ENCODE data around the gene LGALS1.

LGALS1 gene

DNA sequence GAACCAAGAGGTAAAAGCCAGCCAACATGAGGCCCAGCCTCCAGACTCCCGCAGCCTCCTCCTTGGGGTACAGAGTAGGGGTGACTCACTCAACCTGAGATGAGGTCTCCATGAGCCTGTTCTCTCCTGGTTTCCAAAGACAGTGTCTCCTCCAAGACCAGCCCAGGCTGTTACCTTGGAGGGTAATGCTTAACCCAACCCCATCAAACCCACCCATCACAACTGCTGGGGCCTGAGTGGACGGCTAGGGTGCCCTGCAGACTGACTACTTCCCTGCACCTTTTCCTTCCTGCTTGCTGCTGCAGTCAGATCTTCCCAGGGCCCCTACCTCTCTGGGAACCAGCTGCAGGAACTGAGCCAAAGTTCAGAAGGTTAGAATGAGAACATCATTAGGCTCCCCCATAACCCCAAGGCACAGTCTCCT is 5.6 kb downstream of the LGALS1 start:
- H3K4me3 ChIP-seq (ENCODE audit: low read length): no peak overlapping the region
- DNase-seq (ENCODE audit: low read depth): no peak
- TF ChIP-seq, protein P1, sequence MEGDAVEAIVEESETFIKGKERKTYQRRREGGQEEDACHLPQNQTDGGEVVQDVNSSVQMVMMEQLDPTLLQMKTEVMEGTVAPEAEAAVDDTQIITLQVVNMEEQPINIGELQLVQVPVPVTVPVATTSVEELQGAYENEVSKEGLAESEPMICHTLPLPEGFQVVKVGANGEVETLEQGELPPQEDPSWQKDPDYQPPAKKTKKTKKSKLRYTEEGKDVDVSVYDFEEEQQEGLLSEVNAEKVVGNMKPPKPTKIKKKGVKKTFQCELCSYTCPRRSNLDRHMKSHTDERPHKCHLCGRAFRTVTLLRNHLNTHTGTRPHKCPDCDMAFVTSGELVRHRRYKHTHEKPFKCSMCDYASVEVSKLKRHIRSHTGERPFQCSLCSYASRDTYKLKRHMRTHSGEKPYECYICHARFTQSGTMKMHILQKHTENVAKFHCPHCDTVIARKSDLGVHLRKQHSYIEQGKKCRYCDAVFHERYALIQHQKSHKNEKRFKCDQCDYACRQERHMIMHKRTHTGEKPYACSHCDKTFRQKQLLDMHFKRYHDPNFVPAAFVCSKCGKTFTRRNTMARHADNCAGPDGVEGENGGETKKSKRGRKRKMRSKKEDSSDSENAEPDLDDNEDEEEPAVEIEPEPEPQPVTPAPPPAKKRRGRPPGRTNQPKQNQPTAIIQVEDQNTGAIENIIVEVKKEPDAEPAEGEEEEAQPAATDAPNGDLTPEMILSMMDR (conservative IDR thresholded peaks at IDR 0.05; ENCODE audit: low read depth, low read length): no peak

DNA sequence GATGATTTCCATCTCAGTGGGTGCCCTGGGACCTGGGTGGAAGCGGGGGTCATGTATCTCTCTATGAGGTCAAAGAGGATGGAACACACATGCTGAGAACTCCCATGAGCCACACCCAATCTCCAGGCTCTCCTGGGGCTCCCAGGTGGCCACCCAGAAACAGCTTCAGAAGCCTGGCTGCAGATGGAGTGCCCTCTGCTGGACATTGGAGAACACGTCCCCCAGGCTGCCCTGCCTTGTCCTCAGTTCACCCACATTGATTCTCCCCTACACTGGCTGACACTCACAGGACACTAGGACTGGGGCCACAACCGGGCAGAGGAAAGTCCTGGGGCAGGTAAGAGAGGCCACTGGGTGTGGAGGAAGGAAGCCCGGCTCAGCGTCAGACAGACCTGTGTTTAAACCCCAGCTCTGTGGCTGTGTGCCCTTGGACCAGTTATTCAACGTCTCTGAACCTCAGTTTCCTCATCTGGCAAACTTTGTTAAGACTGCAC is 6.2 kb downstream of the LGALS1 start:
- TF ChIP-seq, protein P1 (conservative IDR thresholded peaks at IDR 0.05; ENCODE audit: low read depth, low read length): peak; percentile 94
- no peak for DNase-seq (ENCODE audit: low read depth)
- H3K4me3 ChIP-seq (ENCODE audit: low read length): no peak overlapping the region

DNA sequence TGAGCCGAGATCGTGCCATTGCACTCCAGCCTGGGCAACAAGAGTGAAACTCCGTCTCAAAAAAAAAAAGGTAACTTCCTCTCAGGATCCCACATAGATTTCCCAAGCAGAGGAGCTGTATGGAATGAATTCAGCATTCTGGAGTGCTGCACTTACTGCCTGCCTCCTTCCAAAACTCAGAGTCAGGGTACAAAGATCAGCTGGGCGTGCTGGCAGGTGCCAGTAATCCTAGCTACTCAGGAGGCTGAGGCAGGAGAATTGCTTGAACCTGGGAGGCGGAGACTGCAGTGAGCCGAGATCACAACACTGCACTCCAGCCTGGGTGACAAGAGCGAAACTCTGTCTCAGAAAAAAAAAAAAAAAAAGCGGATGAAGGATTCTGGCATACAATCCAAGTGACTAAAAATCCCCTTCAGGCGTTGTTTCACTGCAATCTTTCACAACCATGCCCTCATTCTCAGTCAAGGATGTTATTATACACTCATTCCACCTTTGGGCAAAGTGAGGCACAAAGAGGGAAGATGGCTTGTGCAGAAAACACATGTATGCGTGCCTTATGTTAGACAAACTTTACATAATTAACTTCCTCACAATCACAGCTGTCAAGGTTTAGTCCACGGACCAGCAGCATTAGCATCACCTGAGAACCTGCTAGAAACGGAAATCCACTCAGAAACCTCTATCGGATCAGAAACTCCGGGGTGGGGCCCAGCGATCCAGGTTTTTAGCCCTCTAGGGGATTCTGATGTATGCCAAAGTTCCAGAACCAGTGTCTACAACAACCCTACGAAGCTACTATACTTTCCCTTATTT is 9.6 kb downstream of the LGALS1 start:
- no peak for DNase-seq (ENCODE audit: low read depth)
- TF ChIP-seq, protein P1 (conservative IDR thresholded peaks at IDR 0.05; ENCODE audit: low read depth, low read length): no peak
- no peak overlapping the region for H3K4me3 ChIP-seq (ENCODE audit: low read length)

DNA sequence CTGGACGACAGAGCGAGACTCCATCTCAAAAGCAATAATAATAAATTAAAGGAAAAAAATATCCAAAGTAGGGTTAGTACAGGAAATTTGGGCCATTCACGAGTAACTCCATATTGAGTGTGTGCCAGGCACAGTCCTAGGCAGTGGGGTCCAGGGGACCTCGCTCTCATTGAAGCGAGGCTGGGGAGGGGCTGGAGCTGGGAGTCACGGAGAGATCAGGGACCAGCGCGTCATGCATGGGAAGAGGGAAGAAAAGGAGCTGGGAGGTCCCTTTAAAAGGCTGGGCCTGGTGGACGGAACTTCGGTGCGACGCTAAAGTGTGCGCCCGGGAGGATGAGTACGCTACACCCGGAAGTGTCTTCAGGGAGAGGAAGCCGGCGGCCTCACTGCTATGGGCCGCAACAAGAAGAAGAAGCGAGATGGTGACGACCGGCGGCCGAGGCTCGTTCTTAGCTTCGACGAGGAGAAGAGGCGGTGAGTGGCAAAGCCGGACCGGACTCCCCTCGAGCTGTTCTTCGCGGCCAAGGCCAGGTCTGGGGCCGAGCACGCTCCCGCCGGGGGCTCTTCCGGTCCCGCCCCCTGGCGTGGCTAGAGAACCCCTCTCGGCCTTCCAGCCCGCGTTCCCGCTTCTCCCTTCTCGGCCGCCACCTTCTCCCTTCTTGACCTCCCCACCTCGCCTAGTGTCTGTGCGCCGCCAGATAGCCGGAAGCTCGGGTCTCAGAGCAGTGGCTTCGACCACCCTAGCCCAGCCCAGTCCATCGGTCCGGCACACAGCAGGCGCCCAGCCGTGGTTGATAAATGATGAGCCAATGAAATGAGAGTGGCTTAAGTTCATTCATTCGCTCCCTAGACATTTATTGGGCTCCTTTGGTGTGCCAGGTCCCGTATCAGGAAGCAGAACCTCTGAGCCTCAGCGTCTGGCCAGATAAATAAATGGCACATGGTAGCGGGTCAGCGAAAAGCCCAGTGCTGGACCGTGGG is 10.9 kb downstream of the LGALS1 start, which contains the start of gene NOL12:
TSS of gene NOL12 (plus strand) at position 342 of the 981 bp plus-strand sequence. CDS start at position 392, 50 bp downstream.
- peak within 1 kb of the TSS; percentile 73 for H3K4me3 ChIP-seq (ENCODE audit: low read length)
- TF ChIP-seq, protein P1 (conservative IDR thresholded peaks at IDR 0.05; ENCODE audit: low read depth, low read length): no peak
- peak; percentile 55 for DNase-seq (ENCODE audit: low read depth)

DNA sequence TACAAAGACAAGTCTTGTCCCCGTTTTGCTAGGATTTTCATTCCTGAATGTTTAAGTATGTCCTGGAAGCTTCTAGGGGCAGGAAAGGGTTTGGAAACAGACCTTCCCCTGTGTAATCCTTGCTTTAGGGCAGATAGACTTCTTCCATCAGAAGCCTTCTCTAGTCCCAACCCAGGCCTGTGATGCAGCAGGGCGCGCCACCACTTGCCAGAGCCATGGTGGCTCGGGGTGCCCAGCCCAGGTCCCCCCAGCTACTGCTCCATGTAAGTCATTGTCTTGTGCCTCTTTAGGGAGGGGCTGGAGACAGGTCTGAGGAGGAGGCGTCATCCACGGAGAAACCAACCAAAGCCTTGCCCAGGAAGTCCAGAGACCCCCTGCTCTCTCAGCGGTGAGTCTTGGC is 15.0 kb downstream of the LGALS1 start:
- no peak overlapping the region for H3K4me3 ChIP-seq (ENCODE audit: low read length)
- DNase-seq (ENCODE audit: low read depth): no peak
- TF ChIP-seq, protein P1 (conservative IDR thresholded peaks at IDR 0.05; ENCODE audit: low read depth, low read length): no peak

DNA sequence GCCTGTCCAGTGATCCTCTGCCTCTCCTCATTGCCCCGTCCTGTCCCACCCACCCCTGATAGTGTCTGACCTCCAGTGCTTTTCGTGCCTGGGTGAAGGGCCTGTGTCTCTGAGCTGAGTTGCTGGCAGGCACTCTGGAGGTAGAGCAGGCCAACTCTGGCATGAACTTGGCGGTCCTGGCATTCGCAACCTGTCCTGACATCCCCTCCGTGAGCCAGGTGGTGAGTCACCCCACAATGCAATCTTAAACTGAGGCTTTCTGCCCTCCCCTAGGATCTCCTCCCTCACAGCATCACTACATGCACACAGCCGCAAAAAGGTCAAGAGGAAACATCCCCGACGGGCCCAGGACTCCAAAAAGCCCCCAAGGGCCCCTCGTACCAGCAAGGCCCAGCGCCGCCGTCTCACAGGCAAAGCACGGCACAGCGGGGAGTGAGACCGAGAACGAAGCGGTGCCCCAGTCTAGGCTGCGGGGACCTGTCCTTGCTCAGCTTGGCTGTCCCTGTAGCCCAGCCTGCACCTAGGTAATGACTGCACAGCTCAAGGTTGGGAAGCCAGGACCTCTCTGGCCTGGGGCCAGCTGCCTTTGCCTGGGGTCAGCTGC is 15.6 kb downstream of the LGALS1 start:
- no peak overlapping the region for H3K4me3 ChIP-seq (ENCODE audit: low read length)
- TF ChIP-seq, protein P1 (conservative IDR thresholded peaks at IDR 0.05; ENCODE audit: low read depth, low read length): no peak
- DNase-seq (ENCODE audit: low read depth): no peak
